Thoracic aorta (tissue), 2 donors: ENCODE measurements around the gene MID1IP1. TPM values are rescaled to one million over a fixed set of nuclear protein-coding genes. Genes with fewer than 3 reads are reported as not detected.

Experiments
- ATAC-seq: fragments of 150-250 bp; one replicate; pipeline ENCODE4 v1.8.0; 2017; ENCODE audit warnings: low read depth; ENCODE audit not compliant: insufficient number of reproducible peaks, low FRiP score
- DNase-seq: peaks from one replicate; pipeline ENCODE4 v3.0.0-alpha.2; 2020; ENCODE audit warnings: low spot score
- H3K27ac ChIP-seq, 2 donors: fragments of 200-600 bp; sonication (generic); 1 replicate in 1 of 2; 2 replicates in 1 of 2; pipeline ENCODE4 v1.5.1; 2016; ENCODE audit warnings: mild to moderate bottlenecking in 2 of 2, moderate library complexity in 2 of 2
- H3K27me3 ChIP-seq: fragments of 200-600 bp; sonication (generic); replicated peaks from 2 replicates; pipeline ENCODE4 v1.6.0; 2016; ENCODE audit warnings: mild to moderate bottlenecking; ENCODE audit not compliant: insufficient read depth
- H3K36me3 ChIP-seq: fragments of 200-600 bp; sonication (generic); one replicate; pipeline ENCODE4 v1.5.1; 2016
- H3K4me1 ChIP-seq, 2 donors: fragments of 200-600 bp; sonication (generic); 1 replicate in 1 of 2; 2 replicates in 1 of 2; pipeline versions ENCODE4 v1.5.1 to v1.6.0; 2016; ENCODE audit warnings: low read depth in 2 of 2, mild to moderate bottlenecking in 1 of 2; ENCODE audit not compliant: control insufficient read depth in 1 of 2
- H3K4me3 ChIP-seq: fragments of 200-600 bp; sonication (generic); 2 replicates; pipeline ENCODE4 v1.5.1; 2016; ENCODE audit warnings: mild to moderate bottlenecking
- H3K9me3 ChIP-seq: fragments of 200-600 bp; sonication (generic); 2 replicates; pipeline ENCODE4 v1.5.1; 2016
- total RNA-seq, 2 donors: library from RNA; depleted of rRNA; stranded (reverse); fragments of >200 nt; gene quantifications; one replicate each; pipeline versions ENCODE4 v1.1.0 to v1.2.3, GENCODE V29; 2016
- TF ChIP-seq, protein P1 (sequence below): fragments of 200-600 bp; sonication (generic); IDR thresholded peaks from one replicate; pipeline ENCODE4 v1.5.1; 2019; ENCODE audit warnings: antibody characterized with exemption

Gene MID1IP1
- total RNA-seq, 2 donors from 2014 or later = 46.3 to 59.2 TPM

DNA sequence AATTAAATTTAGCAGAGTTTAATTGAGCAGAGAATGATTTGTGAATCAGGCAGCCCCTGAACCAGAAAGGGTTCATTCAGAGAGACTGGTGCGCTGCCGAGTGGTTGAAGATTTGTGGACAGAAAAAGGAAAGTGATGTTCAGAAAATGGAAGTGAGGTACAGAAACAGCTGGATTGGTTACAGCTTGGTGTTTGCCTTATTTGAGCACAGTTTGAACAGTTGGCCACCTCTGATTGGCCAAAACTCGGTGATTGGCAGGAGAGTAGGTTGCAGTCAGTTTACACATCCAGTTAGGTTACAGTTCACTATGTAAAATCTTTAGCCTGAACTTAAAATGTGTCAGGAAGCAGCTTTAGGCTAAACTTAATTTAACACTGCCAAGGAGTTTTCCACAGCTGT lies 14.9 kb downstream of the MID1IP1 start:
- no peaks in the 10 kb centered on the region for H3K27me3 ChIP-seq
- TF ChIP-seq, protein P1, sequence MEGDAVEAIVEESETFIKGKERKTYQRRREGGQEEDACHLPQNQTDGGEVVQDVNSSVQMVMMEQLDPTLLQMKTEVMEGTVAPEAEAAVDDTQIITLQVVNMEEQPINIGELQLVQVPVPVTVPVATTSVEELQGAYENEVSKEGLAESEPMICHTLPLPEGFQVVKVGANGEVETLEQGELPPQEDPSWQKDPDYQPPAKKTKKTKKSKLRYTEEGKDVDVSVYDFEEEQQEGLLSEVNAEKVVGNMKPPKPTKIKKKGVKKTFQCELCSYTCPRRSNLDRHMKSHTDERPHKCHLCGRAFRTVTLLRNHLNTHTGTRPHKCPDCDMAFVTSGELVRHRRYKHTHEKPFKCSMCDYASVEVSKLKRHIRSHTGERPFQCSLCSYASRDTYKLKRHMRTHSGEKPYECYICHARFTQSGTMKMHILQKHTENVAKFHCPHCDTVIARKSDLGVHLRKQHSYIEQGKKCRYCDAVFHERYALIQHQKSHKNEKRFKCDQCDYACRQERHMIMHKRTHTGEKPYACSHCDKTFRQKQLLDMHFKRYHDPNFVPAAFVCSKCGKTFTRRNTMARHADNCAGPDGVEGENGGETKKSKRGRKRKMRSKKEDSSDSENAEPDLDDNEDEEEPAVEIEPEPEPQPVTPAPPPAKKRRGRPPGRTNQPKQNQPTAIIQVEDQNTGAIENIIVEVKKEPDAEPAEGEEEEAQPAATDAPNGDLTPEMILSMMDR = no peak
- DNase-seq (no peak), ATAC-seq (no peak)
- H3K4me3 ChIP-seq = no peak overlapping the region
- peak overlapping the region in 1 of 2 donors; percentile 34 for H3K27ac ChIP-seq
- H3K36me3 ChIP-seq = no peaks in the 10 kb centered on the region
- peaks cover 5 to 14% of the 10 kb centered on the region in 2 donors for H3K4me1 ChIP-seq
- H3K9me3 ChIP-seq = no peaks in the 10 kb centered on the region

- Histone ChIP-seq H3K4me1 (peaks cover 5 to 14% of the 10 kb centered on the region in 2 donors), H3K4me3 (no peak overlapping the region), H3K27me3 (no peaks in the 10 kb centered on the region), H3K27ac (peak overlapping the region; percentile 34), H3K9me3 (no peaks in the 10 kb centered on the region), H3K36me3 (no peaks in the 10 kb centered on the region)
- ATAC-seq (no peak), DNase-seq (no peak)
- TF ChIP-seq, protein P1 = no peak
Measured at GRCh38 chrX:38817004-38817703, 15.9 kb downstream of the MID1IP1 start.

- Histone ChIP-seq H3K27me3 (no peaks in the 10 kb centered on the region), H3K4me1 (peaks cover 5 to 14% of the 10 kb centered on the region in 2 donors), H3K27ac (no peak overlapping the region), H3K9me3 (no peaks in the 10 kb centered on the region), H3K4me3 (no peak overlapping the region), H3K36me3 (no peaks in the 10 kb centered on the region)
- TF ChIP-seq, protein P1 = no peak
- ATAC-seq = no peak
- no peak for DNase-seq
Measured at GRCh38 chrX:38819163-38819562, 17.9 kb downstream of the MID1IP1 start.

DNA sequence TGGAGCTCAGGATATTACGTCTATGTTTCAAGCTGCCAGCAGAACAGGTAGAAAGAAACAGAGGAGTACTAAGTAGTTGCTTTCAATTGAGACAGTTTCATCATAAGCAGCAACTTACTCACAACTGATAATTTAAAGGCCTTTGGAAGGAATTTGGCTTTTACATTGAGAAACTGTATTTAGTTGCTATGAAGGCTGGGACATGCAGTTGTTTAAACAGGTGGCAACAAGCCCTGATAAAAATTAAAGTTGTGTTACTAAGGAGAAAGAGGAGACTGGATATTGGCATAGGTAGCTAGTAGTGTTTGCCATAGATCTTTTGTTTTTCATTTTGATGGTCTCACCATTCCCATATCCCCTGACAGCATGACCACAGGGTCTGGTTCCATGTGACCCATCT lies 18.4 kb downstream of the MID1IP1 start:
- ATAC-seq (no peak), DNase-seq (no peak)
- TF ChIP-seq, protein P1 = no peak
- no peaks in the 10 kb centered on the region for H3K27me3 ChIP-seq
- H3K4me1 ChIP-seq = peaks cover 5 to 14% of the 10 kb centered on the region in 2 donors
- H3K36me3 ChIP-seq = no peaks in the 10 kb centered on the region
- H3K9me3 ChIP-seq = no peaks in the 10 kb centered on the region
- no peak overlapping the region for H3K27ac ChIP-seq
- no peak overlapping the region for H3K4me3 ChIP-seq

DNA sequence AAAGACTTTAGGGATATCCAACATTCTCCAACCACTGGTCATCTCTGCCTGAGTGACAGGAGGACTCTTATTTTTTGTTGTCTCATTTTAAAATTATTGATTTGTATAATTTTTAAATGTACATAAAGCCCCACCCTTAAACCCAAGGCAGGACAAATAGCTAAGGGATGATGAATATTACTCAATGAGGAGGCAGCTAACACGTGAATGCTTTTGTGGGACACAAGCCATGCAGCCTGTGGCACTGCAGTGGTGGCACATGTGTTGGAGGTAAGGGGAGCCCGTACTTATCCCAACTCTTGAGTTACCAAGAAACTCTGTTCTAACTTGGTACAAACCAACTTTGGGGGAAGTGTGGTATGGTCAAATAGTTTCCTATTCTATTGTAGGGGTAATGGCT lies 19.5 kb downstream of the MID1IP1 start:
- DNase-seq (no peak), ATAC-seq (no peak)
- Histone ChIP-seq H3K9me3 (no peaks in the 10 kb centered on the region), H3K27ac (no peak overlapping the region), H3K4me1 (peaks cover 5 to 14% of the 10 kb centered on the region in 2 donors), H3K36me3 (no peaks in the 10 kb centered on the region), H3K27me3 (no peaks in the 10 kb centered on the region), H3K4me3 (no peak overlapping the region)
- TF ChIP-seq, protein P1 = no peak
